HG03442 (cell line): Measurements from ENCODE around the gene CDC42BPA.
"Not testable (repeated sequence)": the region's sequence is repeated elsewhere in the genome, so short reads cannot be mapped to it uniquely, and the experiment has no call there.

Source experiments
- ATAC-seq: cut with Tn5 transposase; IDR thresholded peaks from one replicate; pipeline ENCODE4 v1.9.1; 2021; ENCODE audit warnings: mild to moderate bottlenecking, moderate library complexity; ENCODE audit not compliant: unreplicated experiment

CDC42BPA gene

GRCh38 chr1:227003165-227003564, 315.1 kb downstream of the CDC42BPA start:
- ATAC-seq: no peak

GRCh38 chr1:227002531-227003049, 315.7 kb downstream of the CDC42BPA start:
- ATAC-seq: no peak

- not testable (repeated sequence) for ATAC-seq
Observed at GRCh38 chr1:226999579-226999978, 318.7 kb downstream of the CDC42BPA start.

- ATAC-seq: peak; percentile 99
Observed at GRCh38 chr1:226995365-226996332, 322.6 kb downstream of the CDC42BPA start.

- ATAC-seq: no peak
Observed at GRCh38 chr1:226994586-226995364, 323.5 kb downstream of the CDC42BPA start.

DNA sequence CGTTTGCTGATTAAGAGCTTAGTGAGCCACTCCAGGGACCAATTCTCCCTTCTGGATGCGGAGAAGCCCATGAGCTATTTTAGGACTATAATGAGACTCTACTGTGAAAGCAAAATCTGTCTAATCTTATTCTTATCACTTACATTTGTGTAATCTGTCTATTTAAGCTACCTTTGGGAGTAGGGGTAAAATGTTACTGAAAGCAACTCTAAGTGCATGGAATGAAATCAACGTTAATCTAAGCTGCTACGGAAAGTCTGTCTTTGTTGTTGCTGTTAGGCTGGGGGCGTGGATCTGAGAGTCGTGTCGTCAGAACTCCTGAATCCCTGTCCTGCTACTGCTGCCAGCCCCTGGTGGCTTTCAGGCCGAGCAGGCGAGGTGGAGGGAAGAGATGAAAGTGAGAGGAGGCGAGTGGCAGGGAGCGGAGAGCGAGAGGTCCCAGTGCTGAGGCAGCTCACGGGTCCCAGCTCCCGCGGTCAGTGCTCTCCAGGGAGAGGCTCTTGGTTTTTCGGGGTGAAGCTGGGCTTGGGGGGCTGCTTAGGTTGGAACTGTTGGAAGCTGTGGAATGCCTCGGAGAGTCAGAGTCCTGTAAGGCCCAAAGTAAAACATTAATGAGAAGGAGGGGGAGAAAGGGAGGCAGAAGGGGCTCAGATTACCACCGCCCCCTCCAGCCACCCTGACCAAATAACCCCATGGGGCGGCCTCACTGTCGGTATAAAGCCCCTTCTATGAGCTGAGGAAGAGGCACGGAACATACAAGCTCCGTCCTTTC, 324.3 kb downstream of the CDC42BPA start:
- ATAC-seq: no peak

- no peak for ATAC-seq
Observed at GRCh38 chr1:226991920-226992319, 326.4 kb downstream of the CDC42BPA start.

DNA sequence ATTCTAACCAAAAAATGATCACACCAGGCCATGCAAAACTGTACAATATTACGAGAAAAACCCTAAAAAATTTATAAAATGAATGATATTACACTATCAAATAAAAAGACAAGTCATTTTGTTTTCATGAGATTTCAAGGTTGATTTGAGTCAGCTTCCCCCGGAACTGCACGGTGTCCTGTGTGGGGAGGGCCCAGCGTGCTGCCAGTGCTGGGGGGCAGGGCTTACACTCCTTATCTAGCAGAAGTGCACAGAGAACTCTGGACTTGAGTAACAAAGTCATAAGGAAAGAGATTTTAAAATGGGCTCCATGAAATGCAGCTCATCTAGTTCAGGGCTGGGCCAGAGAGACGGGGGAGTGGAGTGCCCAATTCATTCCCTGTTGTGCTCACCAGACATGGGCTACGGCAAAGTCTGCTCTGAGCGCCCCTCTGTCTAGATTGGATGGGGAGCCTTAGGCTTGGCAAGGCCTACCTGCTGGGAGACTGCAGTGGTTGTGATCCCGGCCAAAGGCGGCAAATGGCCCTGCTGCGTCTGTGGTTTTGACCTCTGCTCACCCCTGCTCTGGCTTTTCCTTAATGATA, 328.1 kb downstream of the CDC42BPA start:
- ATAC-seq: peak; percentile 89

GRCh38 chr1:226989085-226989920, 329.0 kb downstream of the CDC42BPA start:
- no peak for ATAC-seq

DNA sequence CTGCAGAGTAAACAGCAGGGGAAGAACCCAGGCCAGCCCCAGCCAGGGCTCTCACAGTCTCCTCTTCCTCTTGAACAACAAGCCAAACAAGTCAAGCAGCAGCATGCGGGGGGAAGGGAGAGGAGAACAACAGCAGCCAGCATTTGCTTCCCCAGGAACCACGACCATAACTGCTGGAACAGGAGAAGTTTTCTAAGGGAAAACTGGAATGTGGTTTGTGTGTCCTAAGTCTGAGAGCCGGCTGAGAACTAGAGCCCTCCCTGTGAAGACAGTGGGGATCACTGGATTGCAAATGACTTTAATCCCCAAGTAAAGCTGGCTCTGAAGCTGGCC, 330.0 kb downstream of the CDC42BPA start:
- ATAC-seq: no peak

GRCh38 chr1:226987623-226988333, 330.5 kb downstream of the CDC42BPA start:
- ATAC-seq: no peak

- no peak for ATAC-seq
Observed at GRCh38 chr1:226987179-226987536, 331.1 kb downstream of the CDC42BPA start.

DNA sequence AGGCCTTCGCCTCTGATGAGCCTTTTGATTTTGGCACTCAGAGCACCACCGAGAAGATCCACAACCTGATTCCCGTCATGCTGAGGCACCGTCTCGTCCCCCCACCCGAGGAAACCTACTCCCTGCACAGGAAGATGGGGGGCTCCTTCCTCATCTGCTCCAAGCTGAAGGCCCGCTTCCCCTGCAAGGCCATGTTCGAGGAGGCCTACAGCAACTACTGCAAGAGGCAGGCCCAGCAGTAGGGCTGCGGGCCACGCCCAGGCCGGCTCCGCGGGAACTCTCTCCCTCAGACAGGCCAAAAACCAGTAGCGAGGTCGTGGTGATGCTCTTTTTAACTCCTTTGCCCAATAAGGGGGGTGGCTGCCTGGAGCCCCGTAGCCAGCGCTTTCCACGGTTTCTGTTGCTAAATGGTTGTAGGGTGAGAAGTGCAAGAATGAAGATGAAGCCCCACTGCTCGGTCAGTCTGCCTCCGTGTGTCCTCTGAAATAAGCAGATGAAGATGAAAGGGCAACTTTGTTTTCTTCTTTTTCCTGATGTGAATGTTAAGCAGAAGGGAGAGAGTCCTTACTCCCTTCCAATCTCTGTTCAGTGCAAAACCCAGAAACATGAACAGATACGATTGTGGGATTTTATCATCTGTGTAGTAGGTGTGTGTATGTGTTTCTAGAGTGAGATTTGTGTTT, 331.7 kb downstream of the CDC42BPA start:
- ATAC-seq: no peak

GRCh38 chr1:226985839-226986463, 332.3 kb downstream of the CDC42BPA start:
- no peak for ATAC-seq

DNA sequence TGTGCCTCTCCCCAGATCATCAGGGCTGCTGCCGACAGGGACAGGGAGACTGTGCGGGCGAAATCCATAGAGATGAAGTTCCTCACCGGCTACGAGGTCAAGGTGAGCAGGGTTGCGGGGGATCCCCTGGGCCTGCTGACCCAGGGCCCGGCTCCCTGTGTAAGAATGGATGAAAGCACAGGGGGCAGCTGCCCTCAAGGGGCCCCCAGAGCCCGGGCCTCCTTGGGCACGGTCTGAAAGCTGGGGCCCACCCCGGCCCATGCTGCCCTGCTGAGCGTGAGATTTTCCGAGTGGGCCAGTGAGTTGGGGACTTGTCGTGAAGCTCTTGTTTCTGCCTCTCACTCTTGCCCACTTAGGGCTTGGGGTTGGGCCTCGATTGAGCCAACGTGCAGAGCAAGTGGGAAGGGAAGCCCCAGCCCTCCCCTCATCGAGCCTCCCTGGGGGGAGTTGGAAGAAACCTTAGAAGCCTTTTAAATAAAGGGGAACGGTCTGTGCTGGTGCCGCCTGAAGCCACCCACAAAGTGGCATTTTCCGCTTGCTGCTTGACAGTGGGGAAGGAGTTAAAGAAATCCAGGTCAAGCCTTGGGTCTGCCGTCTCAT, 333.0 kb downstream of the CDC42BPA start:
- ATAC-seq: no peak

DNA sequence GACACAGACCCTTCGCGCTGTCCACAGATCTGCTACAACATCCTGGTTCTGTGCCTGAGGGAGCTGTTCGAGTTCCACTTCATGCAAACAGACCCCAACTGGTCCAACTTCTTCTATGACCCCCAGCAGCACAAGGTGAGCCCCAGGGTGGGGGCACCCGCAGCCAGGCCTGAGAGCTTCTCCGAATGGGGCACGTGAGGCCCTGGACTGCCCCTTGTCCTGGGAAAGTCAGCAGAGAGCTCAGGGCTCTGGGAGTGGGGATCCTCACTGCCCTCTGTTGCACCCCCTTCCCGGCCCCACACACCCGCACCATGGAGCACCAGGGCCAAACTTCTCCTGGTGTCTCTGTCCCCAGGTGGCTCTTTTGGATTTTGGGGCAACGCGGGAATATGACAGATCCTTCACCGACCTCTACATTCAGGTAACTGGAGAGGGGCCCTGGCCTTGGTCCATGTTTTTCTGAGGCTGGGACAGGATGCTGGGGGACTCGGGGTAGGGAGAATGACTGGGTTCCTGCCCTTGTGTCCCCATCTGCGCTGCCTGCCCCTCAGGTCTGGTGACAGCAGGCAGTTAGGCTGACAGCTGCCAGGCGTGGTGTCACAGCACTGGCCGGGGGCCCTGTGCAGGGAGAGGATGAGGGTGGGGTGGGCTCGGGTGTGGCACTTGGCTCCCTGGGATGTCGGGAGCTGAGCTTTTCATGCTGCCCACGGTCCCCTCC, 333.6 kb downstream of the CDC42BPA start:
- no peak for ATAC-seq

DNA sequence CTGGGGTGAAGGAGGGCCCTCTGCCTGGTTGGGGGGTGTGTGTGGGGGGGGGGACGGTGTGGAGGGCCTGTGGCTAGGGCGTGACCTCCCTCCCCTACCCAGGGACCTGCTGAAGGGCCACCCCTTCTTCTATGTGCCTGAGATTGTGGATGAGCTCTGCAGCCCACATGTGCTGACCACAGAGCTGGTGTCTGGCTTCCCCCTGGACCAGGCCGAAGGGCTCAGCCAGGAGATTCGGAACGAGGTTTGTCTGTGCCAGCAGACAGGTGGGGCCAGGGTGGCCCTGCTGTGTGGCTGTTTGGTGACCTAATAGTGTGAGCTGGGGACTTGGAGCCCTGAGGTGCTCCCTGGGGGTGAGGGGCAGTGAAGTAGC, 334.3 kb downstream of the CDC42BPA start:
- ATAC-seq: no peak
